OCI-LY1 (cell line): ENCODE data around the gene NUP188.

Experiments
- H2AFZ ChIP-seq: fragments of 200-600 bp; sonication (generic), shearing (Covaris generic); 2 replicates; pipeline ENCODE4 v1.6.0; 2014; ENCODE audit warnings: antibody characterized with exemption, mild to moderate bottlenecking, low read length
- H3F3A ChIP-seq: fragments of 200-600 bp; sonication (generic), shearing (Covaris generic); 2 replicates; pipeline ENCODE4 v1.6.0; 2014; ENCODE audit warnings: mild to moderate bottlenecking, antibody characterized with exemption, low read length, moderate library complexity; ENCODE audit not compliant: insufficient read depth
- H3K27ac ChIP-seq: fragments of 200-600 bp; sonication (generic); 2 replicates; pipeline ENCODE4 v1.5.1; 2014; ENCODE audit warnings: low read length, mixed run types, mild to moderate bottlenecking, low read depth; ENCODE audit not compliant: poor library complexity, severe bottlenecking
- H3K27me3 ChIP-seq: fragments of 200-600 bp; sonication (generic); 2 replicates; pipeline ENCODE4 v1.6.0; 2014; ENCODE audit warnings: antibody characterized with exemption, mild to moderate bottlenecking, low read length, moderate library complexity; ENCODE audit not compliant: insufficient read depth
- H3K36me3 ChIP-seq: fragments of 200-600 bp; sonication (generic); 2 replicates; pipeline ENCODE4 v1.6.1; 2014; ENCODE audit warnings: mild to moderate bottlenecking, antibody characterized with exemption, low read length, moderate library complexity, mixed read lengths; ENCODE audit not compliant: insufficient read depth
- H3K4me1 ChIP-seq: fragments of 200-600 bp; sonication (generic); 2 replicates; pipeline ENCODE4 v1.5.1; 2014; ENCODE audit warnings: mild to moderate bottlenecking, low read length, moderate library complexity; ENCODE audit not compliant: insufficient read depth, severe bottlenecking
- H3K4me2 ChIP-seq: fragments of 200-600 bp; sonication (generic), shearing (Covaris generic); 2 replicates; pipeline ENCODE4 v1.6.1; 2014; ENCODE audit warnings: low read length
- H3K4me3 ChIP-seq: fragments of 200-600 bp; sonication (generic); 2 replicates; pipeline ENCODE4 v1.5.1; 2014; ENCODE audit warnings: low read length, low read depth, mild to moderate bottlenecking, mixed read lengths; ENCODE audit not compliant: poor library complexity, severe bottlenecking
- H3K79me2 ChIP-seq: fragments of 200-600 bp; shearing (Covaris generic); 2 replicates; pipeline ENCODE4 v1.6.1; 2016; ENCODE audit warnings: mixed run types, low read length, mixed read lengths; ENCODE audit not compliant: insufficient read depth
- H3K9ac ChIP-seq: fragments of 200-600 bp; sonication (generic), shearing (Covaris generic); 2 replicates; pipeline ENCODE4 v1.6.1; 2014; ENCODE audit warnings: mild to moderate bottlenecking, low read length, mixed read lengths
- H3K9me2 ChIP-seq: fragments of 200-600 bp; sonication (generic), shearing (Covaris generic); 2 replicates; pipeline ENCODE4 v1.6.1; 2014; ENCODE audit warnings: low read depth, mild to moderate bottlenecking, low read length, mixed read lengths
- H3K9me3 ChIP-seq: fragments of 200-600 bp; shearing (Covaris generic); 2 replicates; pipeline ENCODE4 v1.6.1; 2014; ENCODE audit warnings: low read length, mixed read lengths
- H4K20me1 ChIP-seq: fragments of 200-600 bp; sonication (generic), shearing (Covaris generic); 2 replicates; pipeline ENCODE4 v1.6.0; 2016; ENCODE audit warnings: mild to moderate bottlenecking, low read length; ENCODE audit not compliant: insufficient read depth
- CTCF ChIP-seq: fragments of 200-600 bp; sonication (generic), shearing (Covaris generic); IDR thresholded peaks from 2 replicates; pipeline ENCODE4 v1.5.1; 2017; ENCODE audit warnings: mild to moderate bottlenecking, antibody characterized with exemption, low read length, moderate library complexity, mixed read lengths
- EZH2 ChIP-seq: fragments of 200-600 bp; sonication (generic), shearing (Covaris generic); IDR thresholded peaks from 2 replicates; pipeline ENCODE4 v1.8.0; 2017; ENCODE audit warnings: borderline replicate concordance, mixed run types, mild to moderate bottlenecking, antibody characterized with exemption, low read length, moderate library complexity, mixed read lengths

NUP188 gene

GRCh38 chr9:129038109-129038852 is 90.8 kb downstream of the NUP188 start:
- Histone ChIP-seq H3K9me3 (no peaks in the 10 kb centered on the region), H2AFZ (no peak overlapping the region), H3F3A (no peaks in the 10 kb centered on the region), H3K79me2 (peaks cover 12% of the 10 kb centered on the region), H3K4me1 (peaks cover 19% of the 10 kb centered on the region), H3K36me3 (peaks cover 23% of the 10 kb centered on the region), H3K27me3 (no peaks in the 10 kb centered on the region), H3K9me2 (no peaks in the 10 kb centered on the region), H3K9ac (no peak overlapping the region; the same call in 1 of the 2 replicates), H3K4me2 (peak overlapping the region; percentile 98; the same call in 1 of the 2 replicates), H3K27ac (no peak overlapping the region), H4K20me1 (no peaks in the 10 kb centered on the region), H3K4me3 (peak overlapping the region; percentile 93)
- TF ChIP-seq EZH2, result no peak
- TF ChIP-seq CTCF, result no peak

- TF ChIP-seq CTCF, result no peak
- TF ChIP-seq EZH2, result no peak
- peaks cover 32% of the 10 kb centered on the region for H3K36me3 ChIP-seq
These were observed 92.7 kb downstream of the NUP188 start for GRCh38 chr9:129040113-129040643.

GRCh38 chr9:129042016-129042415 is 94.5 kb downstream of the NUP188 start:
- H3K9me2 ChIP-seq, result no peaks in the 10 kb centered on the region
- H4K20me1 ChIP-seq, result no peaks in the 10 kb centered on the region
- no peak overlapping the region for H2AFZ ChIP-seq
- H3K9me3 ChIP-seq, result no peaks in the 10 kb centered on the region
- H3K36me3 ChIP-seq, result peaks cover 32% of the 10 kb centered on the region
- H3K27ac ChIP-seq, result no peak overlapping the region
- H3K4me1 ChIP-seq, result peaks cover 15% of the 10 kb centered on the region
- no peaks in the 10 kb centered on the region for H3F3A ChIP-seq
- no peaks in the 10 kb centered on the region for H3K27me3 ChIP-seq
- H3K79me2 ChIP-seq, result peaks cover 9% of the 10 kb centered on the region
- no peak overlapping the region for H3K4me3 ChIP-seq
- no peak for TF ChIP-seq EZH2
- no peak overlapping the region for H3K9ac ChIP-seq
- no peak overlapping the region for H3K4me2 ChIP-seq

More at GRCh38 chr9:129040113-129040643, 92.7 kb downstream of the NUP188 start:
- Histone ChIP-seq H3K79me2 (peaks cover 12% of the 10 kb centered on the region), H4K20me1 (no peaks in the 10 kb centered on the region), H3K4me1 (peaks cover 19% of the 10 kb centered on the region), H3K27ac (no peak overlapping the region), H3K27me3 (no peaks in the 10 kb centered on the region), H3K4me2 (no peak overlapping the region), H2AFZ (no peak overlapping the region), H3K9me2 (no peaks in the 10 kb centered on the region), H3K9me3 (no peaks in the 10 kb centered on the region), H3K9ac (no peak overlapping the region), H3F3A (no peaks in the 10 kb centered on the region), H3K4me3 (no peak overlapping the region)
